T47D (cell line): ENCODE measurements around the gene ITPKC.

Experiments used
- DNase-seq, 2 experiments: peaks; one replicate each; pipeline versions ENCODE4 v3.0.0 to v3.0.0-alpha.2; 2011 to 2012; ENCODE audit warnings: low read depth in 1 of 2, low spot score in 1 of 2
- JUND ChIP-seq: IDR thresholded peaks from 2 replicates; pipeline ENCODE4 v1.6.1; 2012; ENCODE audit warnings: low read depth
- in situ Hi-C: cut with HindIII; loops from 2 replicates; pipeline ENCODE4 v1.10.0; 2016; ENCODE audit warnings: low sequenced_read_pairs, low pct_unique_long_range_greater_than_20kb

The ITPKC gene

DNA sequence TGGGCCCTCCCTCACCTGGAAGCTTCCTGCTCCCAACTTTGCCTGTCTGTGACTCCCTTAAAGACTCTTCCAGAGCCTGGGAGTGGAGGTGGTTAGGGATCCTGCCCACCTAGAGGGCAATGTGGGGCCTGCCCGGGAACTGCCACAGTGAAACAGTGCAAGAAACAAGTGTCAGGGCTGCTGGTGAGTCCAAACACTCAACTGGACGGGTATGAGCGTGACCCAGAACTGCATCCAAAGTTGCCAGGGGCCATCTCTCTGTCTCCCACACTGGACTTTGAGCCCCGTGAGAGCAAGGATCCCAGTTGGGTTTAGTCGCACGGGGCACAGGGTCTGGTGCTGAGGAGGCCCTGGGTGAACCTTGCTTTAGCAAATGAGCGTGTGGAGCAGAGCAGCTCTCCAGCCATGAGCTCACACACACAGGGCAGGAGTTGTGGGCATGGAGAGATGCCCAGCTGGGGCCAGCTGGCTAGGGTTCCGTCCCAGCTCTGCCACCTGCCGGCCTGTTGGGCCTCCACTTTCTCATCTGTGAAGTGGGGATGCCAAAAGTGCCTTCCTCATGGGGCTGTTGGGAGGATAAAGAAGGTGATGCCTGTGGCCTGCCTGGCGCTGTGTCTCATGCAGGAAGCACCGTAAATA lies 23.6 kb upstream of the ITPKC start:
- TF ChIP-seq JUND = no peak
- DNase-seq = no peak
- in situ Hi-C loops = no loop called here

DNA sequence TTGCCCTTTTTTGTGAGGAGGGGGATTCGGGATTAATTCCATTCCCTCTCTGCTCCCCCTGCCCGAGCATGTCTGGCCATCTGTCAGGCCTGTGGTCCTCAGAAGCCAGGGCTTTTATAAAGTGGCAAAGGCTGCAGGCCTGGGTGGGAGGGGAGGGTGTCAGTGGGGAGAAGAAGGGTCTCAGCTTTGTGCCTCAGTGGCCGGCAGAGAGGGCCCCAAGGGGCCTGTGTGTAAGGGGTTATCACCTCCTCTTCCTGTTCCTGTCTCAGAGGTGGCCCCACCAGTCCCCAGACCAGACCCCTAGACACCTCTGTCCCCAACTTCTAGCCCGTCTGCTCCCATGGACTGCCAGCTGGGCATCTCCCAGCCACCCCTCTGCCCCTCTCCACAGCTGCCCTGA lies 23.0 kb upstream of the ITPKC start:
- TF ChIP-seq JUND = no peak
- in situ Hi-C loops = no loop called here
- DNase-seq = no peak

DNA sequence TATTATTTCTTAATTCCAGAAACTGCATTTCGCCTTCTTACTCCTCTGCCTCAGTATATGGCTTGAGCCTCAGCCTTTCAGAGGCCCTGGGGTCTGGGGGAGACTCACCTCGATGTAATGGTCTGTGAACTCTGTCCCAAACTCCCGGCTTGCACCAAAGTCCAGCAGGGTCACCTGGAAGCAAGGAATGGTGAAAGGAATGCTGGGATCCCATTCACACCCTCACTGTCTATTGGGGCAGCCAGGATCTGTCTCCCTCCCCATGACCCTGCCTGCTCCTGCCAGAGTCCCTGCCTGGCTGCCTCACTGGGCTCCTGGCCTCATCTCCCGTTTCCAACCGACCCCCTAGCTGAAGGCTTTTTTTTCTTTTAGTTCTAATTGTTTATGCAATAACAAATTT lies 21.0 kb upstream of the ITPKC start:
- no peak for TF ChIP-seq JUND
- DNase-seq = no peak
- in situ Hi-C loops = no loop called here

DNA sequence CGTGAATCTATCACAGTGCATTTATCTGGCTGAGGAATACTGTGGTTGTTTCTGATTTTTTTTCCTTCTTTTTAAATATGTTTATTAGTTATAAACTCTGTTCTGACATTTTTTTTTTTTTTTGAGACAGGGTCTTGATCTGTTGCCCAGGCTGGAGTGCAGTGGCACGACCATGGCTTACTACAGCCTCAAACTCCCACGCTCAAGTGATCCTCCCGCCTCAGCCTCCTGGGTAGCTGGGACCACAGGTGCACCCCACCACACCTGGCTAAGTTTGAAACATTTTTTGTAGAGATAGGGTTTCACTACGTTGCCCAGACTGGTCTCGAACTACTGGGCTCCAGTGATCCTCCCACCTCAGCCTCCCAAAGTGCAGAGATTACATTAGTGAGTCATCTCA lies 19.9 kb upstream of the ITPKC start:
- in situ Hi-C loops = no loop called here
- no peak for TF ChIP-seq JUND
- DNase-seq = no peak

DNA sequence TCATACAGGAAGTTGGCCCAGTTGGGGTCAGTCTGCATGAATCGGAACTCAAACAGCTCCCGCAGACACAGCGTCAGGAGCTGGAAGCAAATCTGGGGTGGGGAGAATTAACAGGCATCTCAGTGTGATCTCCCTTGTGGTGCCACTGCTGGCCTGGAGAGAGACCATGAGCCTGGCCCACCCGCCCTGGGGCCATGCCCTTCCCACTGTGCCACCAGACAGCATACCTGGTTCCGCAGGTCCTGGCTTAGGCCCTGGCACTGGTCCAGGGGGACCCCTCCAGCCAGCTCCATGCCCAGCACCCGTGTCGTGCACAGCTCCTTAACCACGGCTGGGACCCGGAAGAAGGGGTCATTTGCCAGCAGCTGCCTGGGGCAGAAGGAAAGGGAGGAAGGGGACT lies 16.8 kb upstream of the ITPKC start:
- TF ChIP-seq JUND = no peak
- in situ Hi-C loops = no loop called here
- DNase-seq = no peak

- DNase-seq = no peak
- TF ChIP-seq JUND = no peak
- in situ Hi-C loops = no loop called here
Measured at GRCh38 chr19:40701758-40702157, 15.2 kb upstream of the ITPKC start.

DNA sequence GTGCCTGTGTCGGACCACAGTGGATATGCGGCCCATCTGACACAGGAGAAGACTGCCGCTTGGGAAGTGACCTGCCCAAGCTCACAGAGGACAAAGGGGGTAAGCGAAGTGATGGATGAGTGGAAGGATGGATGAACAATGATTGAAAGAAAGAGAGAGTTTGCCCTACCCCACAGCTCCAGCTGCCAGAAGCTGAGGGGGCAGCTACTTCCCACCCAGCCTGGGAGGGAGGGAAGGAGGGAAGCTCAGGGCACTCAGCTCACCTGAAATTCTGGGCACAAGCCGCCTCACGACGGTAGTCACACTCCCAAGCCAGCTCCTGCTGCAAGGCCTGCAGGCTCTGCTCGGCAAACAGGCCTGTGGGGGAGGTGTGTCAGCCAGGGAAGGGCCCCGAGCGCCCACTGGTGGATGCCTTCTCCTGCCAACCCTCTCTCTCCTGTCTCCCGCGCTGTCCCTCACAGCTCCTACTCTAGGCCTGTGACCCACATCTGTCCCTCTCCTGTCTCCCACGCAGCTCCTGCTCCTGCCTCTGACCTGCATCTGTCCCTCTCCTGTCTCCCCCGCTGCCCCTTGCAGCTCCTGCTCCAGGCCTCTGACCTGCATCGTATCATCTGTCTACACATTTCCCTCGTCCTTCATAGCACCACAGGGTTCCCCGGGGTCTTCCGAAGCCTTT lies 14.4 kb upstream of the ITPKC start:
- no peak for TF ChIP-seq JUND
- in situ Hi-C loops = no loop called here
- peak in 1 of 2 experiments; percentile 60 for DNase-seq

- in situ Hi-C loops = no loop called here
- no peak for TF ChIP-seq JUND
Measured at GRCh38 chr19:40703029-40703755, 13.7 kb upstream of the ITPKC start.

DNA sequence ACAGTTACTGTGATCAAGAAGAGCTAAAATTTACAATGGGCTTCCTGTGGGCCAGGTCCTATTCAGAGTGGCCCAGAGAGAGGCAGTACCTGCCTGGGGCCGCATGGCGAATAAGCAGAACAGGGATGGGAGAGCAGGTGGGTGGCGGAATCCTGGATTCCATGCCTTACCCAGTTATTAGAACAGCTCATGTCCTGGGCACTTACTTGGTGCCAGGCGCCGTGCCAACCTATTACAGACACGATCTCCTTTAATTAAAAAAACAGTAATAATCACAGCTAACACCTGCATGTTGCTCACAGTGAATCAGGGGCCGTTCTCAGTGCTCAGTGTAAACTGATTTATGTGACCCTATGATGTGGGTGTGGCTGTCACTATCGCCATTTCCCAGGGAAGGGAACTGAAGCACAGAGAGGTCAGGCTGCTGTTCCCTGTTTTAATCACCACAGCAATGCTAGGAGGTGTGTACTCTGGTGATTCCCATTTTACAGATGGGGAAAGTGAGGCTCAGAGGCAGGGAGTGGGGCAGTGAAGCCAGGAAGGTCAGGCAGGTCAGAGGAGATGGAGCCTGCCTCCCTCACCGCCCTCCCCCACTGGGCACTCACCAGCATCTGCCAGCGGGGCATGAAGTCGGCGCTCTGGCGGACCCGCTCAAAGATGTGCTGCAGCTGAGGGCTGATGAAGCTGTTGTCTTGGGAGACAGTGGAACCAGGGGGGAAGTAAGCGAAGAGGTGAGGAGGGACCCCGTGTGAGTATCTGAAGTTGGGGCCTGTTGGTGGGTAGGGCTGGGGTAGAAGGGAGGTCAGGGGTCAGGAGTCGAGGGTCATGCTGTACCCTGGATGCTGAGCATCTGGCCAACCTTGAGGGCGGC lies 12.2 kb upstream of the ITPKC start:
- TF ChIP-seq JUND = no peak
- in situ Hi-C loops = no loop called here
- no peak for DNase-seq

More at GRCh38 chr19:40703029-40703755, 13.7 kb upstream of the ITPKC start:
- DNase-seq = no peak

- TF ChIP-seq JUND = no peak
- DNase-seq = no peak
- in situ Hi-C loops = no loop called here
Measured at GRCh38 chr19:40705362-40705651, 11.6 kb upstream of the ITPKC start.

- no peak for TF ChIP-seq JUND
- no peak for DNase-seq
- in situ Hi-C loops = no loop called here
Measured at GRCh38 chr19:40705950-40706619, 10.8 kb upstream of the ITPKC start.

GRCh38 chr19:40707615-40708014 lies 9.3 kb upstream of the ITPKC start:
- DNase-seq = no peak
- no peak for TF ChIP-seq JUND
- in situ Hi-C loops = no loop called here
